HCT116 (cell line): ENCODE results near the gene QRICH1. TPM values are rescaled to one million over a fixed set of nuclear protein-coding genes. Genes with fewer than 3 reads are reported as not detected.

Experiments used
- ATAC-seq: fragments of 200-7000 bp; cut with Tn5 transposase; 2 replicates; pipeline ENCODE4 v1.9.1; 2020; ENCODE audit warnings: mild to moderate bottlenecking, moderate library complexity
- BruUV-seq: library from RNA; stranded (reverse); fragments of 400-500 nt; replicated peaks from 2 replicates; lab custom pipeline; 2021; lab: Mats Ljungman, UMichigan
- CTCF ChIA-PET: fragments of 300-600 bp; sonication (Branson Sonifier 250); formaldehyde crosslinking; loops from one replicate; lab custom pipeline; 2021; ENCODE audit warnings: antibody characterized with exemption; lab: Charles Lee
- POLR2A ChIA-PET: fragments of 300-600, 350-600 bp; sonication (Branson Sonifier 250); formaldehyde crosslinking; loops from one replicate; lab custom pipeline; 2021; ENCODE audit warnings: antibody characterized with exemption; lab: Charles Lee
- RAD21 ChIA-PET, 2 experiments: fragments of 300-600 bp; sonication (Branson Sonifier 250); formaldehyde crosslinking; loops; one replicate each; lab custom pipeline; 2023; ENCODE audit warnings: low total read pairs in 2 of 2; ENCODE audit not compliant: uncharacterized antibody in 2 of 2, unreplicated experiment in 2 of 2, low non-redundant PET in 1 of 2; lab: Charles Lee
- DNase-seq: peaks from one replicate; pipeline ENCODE4 v3.0.0-alpha.2; 2010; ENCODE audit warnings: low read depth, low spot score
- H2AFZ ChIP-seq: fragments of 200-600 bp; shearing (Covaris generic), sonication (generic); 2 replicates; pipeline ENCODE4 v1.6.1; 2017; ENCODE audit warnings: low read depth, mixed run types, mixed read lengths, antibody characterized with exemption, low read length; ENCODE audit not compliant: poor library complexity, severe bottlenecking
- H3K27ac ChIP-seq: 2 replicates; pipeline ENCODE4 v1.5.1; 2012; ENCODE audit warnings: low read depth, low read length
- H3K27me3 ChIP-seq: fragments of 200-600 bp; sonication (generic); 2 replicates; pipeline ENCODE4 v1.6.1; 2016; ENCODE audit warnings: mixed run types, low read length, mixed read lengths; ENCODE audit not compliant: insufficient read depth
- H3K36me3 ChIP-seq, 2 experiments: fragments of 200-500 bp in 1 of 2; fragments of 200-600 bp in 1 of 2; sonication (Bioruptor generic) in 1 of 2; sonication (generic) in 1 of 2; 2 replicates each; pipeline versions ENCODE4 v1.5.1 to v1.6.1; 2014 to 2016; ENCODE audit warnings: low read length in 2 of 2, inconsistent platforms in 1 of 2, mixed read lengths in 1 of 2, mixed run types in 1 of 2; ENCODE audit not compliant: insufficient read depth in 2 of 2, control insufficient read depth in 1 of 2
- H3K4me1 ChIP-seq, 2 experiments: fragments of 200-600 bp in 1 of 2; sonication (generic) in 1 of 2; 2 replicates each; pipeline versions ENCODE4 v1.5.1 to v1.6.1; 2012 to 2017; ENCODE audit warnings: low read length in 2 of 2, inconsistent platforms in 1 of 2, mild to moderate bottlenecking in 1 of 2, mixed read lengths in 1 of 2, mixed run types in 1 of 2, moderate library complexity in 1 of 2; ENCODE audit not compliant: insufficient read depth in 2 of 2, control insufficient read depth in 1 of 2
- H3K4me2 ChIP-seq: fragments of 200-600 bp; sonication (generic); 2 replicates; pipeline ENCODE4 v1.6.1; 2017; ENCODE audit warnings: mixed run types, low read length, mixed read lengths
- H3K4me3 ChIP-seq, 2 experiments: fragments of 200-600 bp in 1 of 2; sonication (generic) in 1 of 2; replicated peaks in 1 of 2; 2 replicates each; pipeline ENCODE4 v1.5.1; 2011 to 2016; ENCODE audit warnings: low read length in 2 of 2, control low read depth in 1 of 2, low read depth in 1 of 2, mild to moderate bottlenecking in 1 of 2, mixed read lengths in 1 of 2, mixed run types in 1 of 2
- H3K79me2 ChIP-seq: fragments of 200-600 bp; sonication (generic); 2 replicates; pipeline ENCODE4 v1.6.1; 2017; ENCODE audit warnings: mild to moderate bottlenecking, mixed run types, low read length, moderate library complexity, mixed read lengths; ENCODE audit not compliant: insufficient read depth
- H3K9ac ChIP-seq: fragments of 200-600 bp; sonication (generic); 2 replicates; pipeline ENCODE4 v1.6.1; 2016; ENCODE audit warnings: low read length, mixed read lengths
- H3K9me2 ChIP-seq: fragments of 200-600 bp; sonication (generic), shearing (Covaris generic); 2 replicates; pipeline ENCODE4 v1.6.1; 2017; ENCODE audit warnings: mixed run types, mild to moderate bottlenecking, moderate library complexity; ENCODE audit not compliant: insufficient read depth
- H3K9me3 ChIP-seq, 2 experiments: fragments of 200-500 bp in 1 of 2; fragments of 200-600 bp in 1 of 2; sonication (Bioruptor generic) in 1 of 2; sonication (generic) in 1 of 2; 2 replicates each; pipeline ENCODE4 v1.6.1; 2014 to 2017; ENCODE audit warnings: low read length in 2 of 2, mixed read lengths in 2 of 2, inconsistent platforms in 1 of 2, low read depth in 1 of 2, mild to moderate bottlenecking in 1 of 2, mixed run types in 1 of 2, moderate library complexity in 1 of 2; ENCODE audit not compliant: control insufficient read depth in 1 of 2, insufficient read depth in 1 of 2
- H4K20me1 ChIP-seq: fragments of 200-600 bp; sonication (generic), shearing (Covaris generic); 2 replicates; pipeline ENCODE4 v1.6.1; 2017; ENCODE audit warnings: mixed run types, mild to moderate bottlenecking, moderate library complexity; ENCODE audit not compliant: insufficient read depth
- ATF3 ChIP-seq: IDR thresholded peaks from 2 replicates; pipeline ENCODE4 v1.6.1; 2012
- CBX3 ChIP-seq: IDR thresholded peaks from 2 replicates; pipeline ENCODE4 v1.6.1; 2012; ENCODE audit warnings: low read depth
- CEBPB ChIP-seq: IDR thresholded peaks from 2 replicates; pipeline ENCODE4 v1.6.1; 2012; ENCODE audit warnings: low read depth
- EGR1 ChIP-seq: IDR thresholded peaks from 2 replicates; pipeline ENCODE4 v1.6.1; 2012; ENCODE audit warnings: low read depth
- ELF1 ChIP-seq: IDR thresholded peaks from 2 replicates; pipeline ENCODE4 v1.6.1; 2012; ENCODE audit warnings: low read depth, borderline replicate concordance
- EZH2 ChIP-seq: fragments of 200-600 bp; sonication (generic); IDR thresholded peaks from 2 replicates; pipeline ENCODE4 v1.6.1; 2017; ENCODE audit warnings: antibody characterized with exemption, mixed run types
- EZH2phosphoT487 ChIP-seq: fragments of 200-600 bp; IDR thresholded peaks from 2 replicates; pipeline ENCODE4 v1.6.1; 2018; ENCODE audit warnings: antibody characterized with exemption, borderline replicate concordance
- FOSL1 ChIP-seq: IDR thresholded peaks from 2 replicates; pipeline ENCODE4 v1.6.1; 2012; ENCODE audit warnings: low read depth
- JUND ChIP-seq: IDR thresholded peaks from 2 replicates; pipeline ENCODE4 v1.6.1; 2012
- POLR2A ChIP-seq: IDR thresholded peaks from 2 replicates; pipeline ENCODE4 v1.7.0; 2011; ENCODE audit warnings: borderline replicate concordance; ENCODE audit not compliant: insufficient read depth, insufficient read length; ENCODE audit errors: extremely low read depth
- RAD21 ChIP-seq: IDR thresholded peaks from 2 replicates; pipeline ENCODE4 v1.6.1; 2012; ENCODE audit warnings: low read depth, mild to moderate bottlenecking
- REST ChIP-seq: IDR thresholded peaks from 2 replicates; pipeline ENCODE4 v1.6.1; 2012; ENCODE audit warnings: low read depth
- SIN3A ChIP-seq: IDR thresholded peaks from 2 replicates; pipeline ENCODE4 v1.6.1; 2012; ENCODE audit warnings: low read depth
- SP1 ChIP-seq: IDR thresholded peaks from 2 replicates; pipeline ENCODE4 v1.6.1; 2012; ENCODE audit warnings: low read depth
- ZBTB33 ChIP-seq: IDR thresholded peaks from 2 replicates; pipeline ENCODE4 v1.6.1; 2011; ENCODE audit warnings: mild to moderate bottlenecking, low read length, moderate library complexity; ENCODE audit not compliant: insufficient replicate concordance; ENCODE audit errors: extremely low read depth
- ZFX ChIP-seq: fragments of 450-650 bp; IDR thresholded peaks from 2 replicates; pipeline ENCODE4 v1.6.1; 2017
- intact Hi-C: fragments of 100-400 bp; cut with micrococcal nuclease; formaldehyde crosslinking; loops from 2 replicates; pipeline ENCODE4 v1.10.0; 2022
- microRNA counts: library from miRNA; unstranded; fragments of <30 nt; microRNA quantifications from one replicate; lab custom pipeline; 2015
- microRNA-seq: library from miRNA; unstranded; fragments of <30 nt; microRNA quantifications from one replicate; pipeline ENCODE4, GENCODE V29; 2016; ENCODE audit warnings: borderline number of aligned reads
- total RNA-seq: library from RNA; stranded (reverse); gene quantifications from one replicate; pipeline ENCODE4 v1.2.1, GENCODE V29; 2021; ENCODE audit not compliant: unreplicated experiment

Gene QRICH1
- total RNA-seq, 1 experiment from 2014 or later = 105 TPM

GRCh38 chr3:48980295-48980694 is 113.6 kb downstream of the QRICH1 start:
- ChIA-PET POLR2A (no interaction called here), CTCF (interaction anchor here (0.7 to 1.0 kb wide), 2 partner anchors 14 to 36 kb away, joined by 3 read pairs; no protein-coding TSS in a partner anchor), RAD21 (no interaction called here)
- Histone ChIP-seq H3K79me2 (peaks cover 4% of the 10 kb centered on the region; the same call in 1 of the 2 replicates), H3K9me2 (no peaks in the 10 kb centered on the region), H3K27ac (no peak overlapping the region), H3K27me3 (no peaks in the 10 kb centered on the region), H3K9me3 (no peaks in the 10 kb centered on the region), H3K4me3 (no peak overlapping the region), H3K36me3 (peaks cover 47 to 59% of the 10 kb centered on the region in 2 experiments), H4K20me1 (no peaks in the 10 kb centered on the region), H3K9ac (no peak overlapping the region), H3K4me2 (no peak overlapping the region), H2AFZ (no peak overlapping the region), H3K4me1 (no peaks in the 10 kb centered on the region)
- intact Hi-C loops = no loop called here
- DNase-seq (no peak), ATAC-seq (no peak)
- BruUV-seq = no TSS peak
- TF ChIP-seq RAD21 = no peak
- TF ChIP-seq EZH2phosphoT487 = no peak
- TF ChIP-seq SP1 = no peak
- no peak for TF ChIP-seq ATF3
- no peak for TF ChIP-seq EZH2
- no peak for TF ChIP-seq CEBPB
- TF ChIP-seq JUND = no peak
- TF ChIP-seq FOSL1 = no peak
- no peak for TF ChIP-seq CBX3
- TF ChIP-seq REST = no peak
- no peak for TF ChIP-seq ZBTB33
- no peak for TF ChIP-seq SIN3A
- TF ChIP-seq EGR1 = no peak
- TF ChIP-seq POLR2A = no peak
- TF ChIP-seq ZFX = no peak
- no peak for TF ChIP-seq ELF1

MicroRNA genes within 50 kb of the gene (microRNA counts, 767-probe panel; counts per million panel counts)
- 24,863 counts per million, percentile 75 among the panel's probes with 10 or more counts for microRNA hsa-miR-191-5p (lab: Ali Mortazavi, UCI)
- microRNA hsa-miR-425-5p (lab: Ali Mortazavi, UCI) = not detected

Small RNA genes lying within 50 kb of the gene (microRNA-seq; reads per million reads assigned to microRNA genes)
- gene MIR191 (23,740 reads per million, percentile 98 among the genes with 10 or more reads in this experiment), gene MIR425 (7,118 reads per million, percentile 94 among the genes with 10 or more reads in this experiment), gene MIR6890 (not detected)

Other genes starting within 250 kb of the QRICH1 start
- 63.3 TPM for gene PRKAR2A, start 246.2 kb downstream of the QRICH1 start, total RNA-seq
- 8.7 TPM for gene SLC25A20, start 195.2 kb downstream of the QRICH1 start, total RNA-seq
- gene ARIH2, start 175.2 kb downstream of the QRICH1 start, total RNA-seq = 105 TPM
- gene P4HTM, start 103.8 kb downstream of the QRICH1 start, total RNA-seq = 60.5 TPM
- 174 TPM for gene WDR6, start 86.7 kb downstream of the QRICH1 start, total RNA-seq
- 42.9 TPM for gene DALRD3, start 75.5 kb downstream of the QRICH1 start, total RNA-seq
- 91.0 TPM for gene NDUFAF3, start 72.0 kb downstream of the QRICH1 start, total RNA-seq
- gene IMPDH2, start 64.7 kb downstream of the QRICH1 start, total RNA-seq = 599 TPM
- 346 TPM for gene QARS1, start 10.7 kb upstream of the QRICH1 start, total RNA-seq
- 92.8 TPM for gene USP19, start 26.8 kb upstream of the QRICH1 start, total RNA-seq
- gene LAMB2, start 39.0 kb upstream of the QRICH1 start, total RNA-seq = 213 TPM
- gene CCDC71, start 72.3 kb upstream of the QRICH1 start, total RNA-seq = 32.8 TPM
- 10.4 TPM for gene KLHDC8B, start 77.5 kb upstream of the QRICH1 start, total RNA-seq
- gene C3orf62, start 183.2 kb upstream of the QRICH1 start, total RNA-seq = 5.9 TPM
- 31.7 TPM for gene USP4, start 246.0 kb upstream of the QRICH1 start, total RNA-seq